IPS-18c (cell line): ENCODE results near the gene KCNJ15.
"Not testable (repeated sequence)": the region's sequence is repeated elsewhere in the genome, so short reads cannot be mapped to it uniquely, and the experiment has no call there.

ENCODE experiments used
- H3K4me3 ChIP-seq: 2 replicates; pipeline ENCODE4 v1.7.0; 2013; ENCODE audit warnings: low read depth, mild to moderate bottlenecking, low read length, moderate library complexity; ENCODE audit not compliant: insufficient read depth
- H3K9me3 ChIP-seq: one replicate; pipeline ENCODE4 v1.6.1; 2013; ENCODE audit warnings: mild to moderate bottlenecking, low read length, moderate library complexity; ENCODE audit not compliant: control insufficient read depth, insufficient read depth

KCNJ15 gene

DNA sequence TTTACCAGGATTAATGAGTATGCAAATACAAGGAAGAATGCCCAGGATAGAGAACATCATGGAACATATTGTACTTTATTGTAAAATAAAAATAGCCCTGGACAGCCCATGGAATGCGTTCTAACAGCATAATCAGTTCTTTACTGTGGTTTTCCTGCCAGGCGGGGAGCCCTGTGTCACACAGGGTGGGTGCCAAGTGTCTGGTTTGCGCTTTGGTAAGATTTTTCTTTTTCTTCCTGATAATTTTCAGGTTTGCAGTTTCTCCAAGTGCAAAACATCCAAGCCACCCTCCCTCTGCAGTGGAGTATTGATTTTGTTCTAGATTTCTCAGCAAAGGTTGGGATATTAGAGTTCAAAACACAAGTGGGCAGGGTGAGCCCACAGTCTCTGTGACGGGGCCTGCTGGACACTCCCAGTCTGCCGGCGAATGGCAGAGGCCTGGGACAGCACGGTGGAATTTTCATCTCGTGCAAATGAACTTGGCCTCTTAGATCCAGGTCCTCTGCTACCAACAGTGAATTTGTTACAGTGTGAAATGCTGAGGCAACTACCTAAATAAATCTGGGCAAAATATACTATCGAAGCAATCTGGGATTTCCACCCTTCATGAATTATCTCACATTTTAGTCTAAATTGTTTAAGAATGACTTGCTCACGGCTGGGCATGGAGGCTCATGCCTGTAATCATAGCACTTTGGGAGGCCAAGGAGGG lies 15.6 kb upstream of the KCNJ15 start:
- no peak overlapping the region for H3K4me3 ChIP-seq
- H3K9me3 ChIP-seq = peaks cover 2% of the 10 kb centered on the region

DNA sequence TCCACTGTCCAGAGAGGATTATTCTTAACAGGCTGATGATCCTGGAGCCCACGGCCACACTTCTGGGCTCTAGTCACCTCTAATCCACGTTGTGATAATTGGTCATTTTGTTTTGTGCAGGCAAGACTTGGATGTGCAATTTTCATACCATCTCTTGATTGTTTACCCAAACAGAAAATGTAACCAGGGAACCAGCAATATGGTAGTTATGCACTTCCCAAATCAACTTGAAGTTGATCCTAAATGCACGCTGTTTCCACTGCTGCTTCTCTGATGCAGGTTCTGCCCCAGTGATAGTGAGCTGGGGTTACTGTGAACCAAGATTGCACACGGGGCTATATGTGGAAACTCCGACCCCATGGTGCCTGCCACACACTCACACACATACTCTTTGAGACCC lies 14.7 kb upstream of the KCNJ15 start:
- Histone ChIP-seq H3K4me3 (no peak overlapping the region), H3K9me3 (peaks cover 2% of the 10 kb centered on the region)

DNA sequence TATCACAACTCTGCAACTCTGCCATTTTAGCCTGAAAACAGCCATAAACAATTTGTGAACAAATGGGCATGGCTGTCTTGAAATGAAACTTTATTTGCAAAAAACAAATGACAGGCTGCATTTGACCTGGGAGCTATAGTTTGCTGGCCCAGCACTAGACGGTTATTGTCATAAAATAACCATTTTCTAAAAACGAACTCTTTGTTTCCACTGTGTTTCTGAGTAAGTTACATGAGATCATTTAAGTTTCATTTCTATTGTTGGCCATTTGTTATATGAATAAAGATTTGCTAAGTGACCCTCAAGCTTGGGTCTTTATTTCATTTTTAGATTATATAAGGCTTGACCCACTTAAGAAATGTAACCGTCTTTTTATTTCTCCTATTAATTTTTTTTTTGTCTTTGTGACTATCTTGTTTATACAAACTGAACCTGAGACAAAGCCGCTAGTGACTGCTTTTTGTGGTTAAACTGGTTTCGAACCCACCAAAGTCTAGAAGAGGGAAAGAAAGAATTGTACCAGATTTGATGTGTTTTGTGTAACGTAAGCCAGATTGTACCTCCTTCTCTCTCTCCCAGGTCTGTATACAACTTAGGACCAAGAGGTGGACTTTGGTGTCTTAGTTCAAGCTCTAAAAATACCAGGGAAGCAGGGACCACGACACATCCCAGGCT lies 12.9 kb upstream of the KCNJ15 start:
- Histone ChIP-seq H3K9me3 (peaks cover 2% of the 10 kb centered on the region), H3K4me3 (no peak overlapping the region)

DNA sequence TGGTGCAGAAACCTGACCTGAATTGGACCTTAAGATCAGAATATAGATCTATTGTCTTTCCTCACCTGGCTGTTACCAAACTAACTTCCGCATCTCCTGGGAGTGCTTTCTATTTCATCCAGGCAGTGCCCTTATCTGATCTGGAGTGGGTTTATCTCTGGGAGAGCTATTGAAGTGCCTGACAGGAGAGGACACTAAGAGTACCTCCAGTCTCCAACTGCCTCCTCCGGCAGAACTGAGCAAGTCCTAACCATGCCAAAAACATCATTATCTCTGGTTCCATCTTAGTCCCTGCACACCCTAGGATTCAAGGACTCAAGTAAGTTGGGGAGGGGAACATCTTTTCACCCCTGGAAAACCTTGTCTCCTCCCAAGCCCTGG lies 12.4 kb upstream of the KCNJ15 start:
- H3K4me3 ChIP-seq = no peak overlapping the region

DNA sequence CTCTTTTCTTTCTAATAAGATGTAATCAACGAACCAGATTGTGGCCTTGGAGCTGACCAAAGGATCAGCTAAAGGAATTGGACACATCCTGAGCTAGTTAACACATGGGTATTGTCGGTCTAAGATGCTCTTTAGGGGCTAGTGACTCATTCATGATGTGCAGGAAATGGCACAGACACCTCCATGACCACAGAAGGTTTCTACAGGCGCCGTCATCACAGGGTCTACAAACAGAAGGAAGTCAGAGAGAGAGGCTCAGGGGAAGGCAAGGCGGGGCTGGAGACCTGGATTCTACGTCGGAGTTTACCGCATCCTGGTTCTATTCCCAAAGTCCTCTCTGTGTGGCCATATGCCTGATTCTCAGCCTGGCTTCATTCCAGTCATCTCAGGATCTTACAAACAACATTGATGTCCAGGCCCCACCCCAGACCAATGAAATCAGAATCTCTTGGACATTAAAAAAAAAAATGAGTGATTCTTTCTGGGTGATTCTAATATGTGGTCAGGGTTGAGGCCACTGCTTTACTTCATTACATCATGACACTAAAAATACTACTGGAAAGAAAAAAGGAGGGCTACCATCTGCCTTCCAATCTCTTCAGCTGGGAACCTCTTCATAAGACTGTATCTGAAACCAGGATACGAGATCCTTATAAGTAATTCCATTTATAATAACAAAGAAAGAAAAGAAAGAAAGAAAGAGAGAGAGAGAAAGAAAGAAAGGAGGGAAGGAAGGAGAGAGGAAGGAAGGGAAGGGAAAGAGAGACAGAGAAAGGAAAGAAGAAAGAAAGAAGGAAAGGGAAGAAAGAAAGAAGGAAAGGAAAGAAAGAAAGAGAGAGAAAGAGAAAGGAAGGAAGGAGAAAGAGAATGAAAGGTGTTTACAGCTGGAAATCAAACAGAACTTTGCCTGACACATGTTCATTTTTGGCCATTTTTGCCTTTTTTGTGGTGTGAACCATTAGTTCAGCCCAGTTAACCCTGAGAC lies 11.6 kb upstream of the KCNJ15 start:
- no peak overlapping the region for H3K4me3 ChIP-seq
- peaks cover 2% of the 10 kb centered on the region for H3K9me3 ChIP-seq

More for the DNA sequence above, 12.4 kb upstream of the KCNJ15 start:
- H3K9me3 ChIP-seq = peaks cover 2% of the 10 kb centered on the region

DNA sequence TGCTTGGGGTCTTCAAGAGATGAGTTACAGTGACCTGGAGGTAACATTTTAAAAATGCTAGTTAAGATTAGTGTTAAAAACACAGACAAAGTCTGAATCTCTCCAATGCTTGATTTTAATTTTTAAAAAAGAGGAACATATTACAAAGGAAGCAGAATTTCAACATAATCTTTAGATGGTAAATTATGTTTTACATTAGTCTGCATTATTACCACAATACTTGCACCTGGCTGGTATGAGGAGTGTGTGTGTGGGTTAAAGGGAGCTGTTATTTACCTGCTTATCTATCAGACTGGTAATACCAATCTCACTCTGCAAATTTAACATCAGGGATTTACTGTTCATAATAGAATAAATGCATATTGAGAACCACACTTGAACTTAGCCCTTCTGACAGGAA lies 10.3 kb upstream of the KCNJ15 start:
- H3K4me3 ChIP-seq = no peak overlapping the region
- H3K9me3 ChIP-seq = peaks cover 2% of the 10 kb centered on the region

DNA sequence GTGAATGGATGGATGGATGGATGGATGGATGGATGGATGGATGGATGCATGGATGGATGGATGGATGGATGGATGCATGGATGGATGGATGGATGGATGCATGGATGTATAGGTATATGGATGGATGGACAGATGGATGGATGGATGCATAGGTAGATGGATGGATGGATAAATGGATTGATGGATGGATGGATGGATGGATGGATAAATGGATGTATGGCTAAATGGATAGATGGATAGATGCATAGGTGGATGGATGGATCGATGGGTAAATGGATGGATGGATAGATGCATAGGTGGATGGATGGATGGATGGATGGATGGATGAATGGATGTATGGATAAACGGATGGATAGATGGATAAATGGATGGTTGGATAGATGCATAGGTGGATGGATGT lies 9.7 kb upstream of the KCNJ15 start:
- not testable (repeated sequence) for H3K4me3 ChIP-seq, H3K9me3 ChIP-seq

DNA sequence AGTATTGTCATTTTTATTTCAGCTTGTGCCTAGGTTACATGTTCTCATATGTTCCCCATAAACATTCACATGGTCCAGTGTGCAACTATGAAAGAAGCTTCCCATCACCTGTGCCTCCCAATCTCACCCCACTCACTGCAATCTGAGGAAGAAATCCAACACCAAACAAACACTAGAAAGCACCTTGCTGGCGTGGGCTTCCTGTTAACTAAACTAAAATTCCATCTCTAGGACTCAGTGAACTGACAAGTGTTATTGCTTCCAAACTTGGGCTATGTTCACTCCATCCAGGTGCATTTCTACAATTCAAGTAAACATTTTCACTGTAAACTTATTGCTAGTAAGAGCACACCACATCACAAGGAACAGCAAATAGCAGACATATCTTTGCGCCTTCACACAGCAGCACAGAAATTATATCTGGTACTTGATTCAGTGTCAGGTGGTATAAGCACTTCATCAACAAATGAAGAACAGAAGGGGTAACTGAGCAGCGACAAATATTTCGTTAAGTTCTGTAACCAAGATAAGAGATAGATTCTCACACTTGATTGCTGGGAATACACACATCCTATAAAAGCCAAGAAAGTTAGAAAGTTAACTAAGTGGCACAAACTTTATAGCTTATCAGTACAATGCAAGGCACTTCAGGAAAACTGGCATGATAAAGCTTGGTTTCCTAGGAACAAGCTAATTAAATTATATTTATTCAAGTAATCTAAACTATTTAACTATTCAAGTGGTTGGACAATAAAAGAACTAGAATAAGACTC lies 8.9 kb upstream of the KCNJ15 start:
- no peak overlapping the region for H3K4me3 ChIP-seq
- H3K9me3 ChIP-seq = no peaks in the 10 kb centered on the region

DNA sequence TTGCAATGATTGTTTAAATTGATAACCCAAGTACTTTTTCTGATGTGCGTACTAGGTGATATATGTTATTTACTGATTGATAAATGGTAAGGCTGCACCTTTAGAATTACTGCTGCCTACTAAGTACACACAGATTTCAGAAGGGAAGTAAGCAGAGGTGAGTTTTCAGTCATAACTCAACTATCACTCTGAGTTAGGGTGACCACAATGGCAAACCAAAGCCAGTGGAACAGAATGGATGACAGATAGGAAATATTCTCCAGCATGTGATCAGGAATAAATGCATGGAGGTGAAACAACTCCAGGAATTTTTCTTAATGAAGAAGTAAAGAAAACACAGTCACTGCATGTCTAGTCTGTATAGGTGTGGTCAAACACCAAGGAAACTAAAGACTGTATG lies 7.5 kb upstream of the KCNJ15 start:
- H3K9me3 ChIP-seq = no peaks in the 10 kb centered on the region
- no peak overlapping the region for H3K4me3 ChIP-seq

DNA sequence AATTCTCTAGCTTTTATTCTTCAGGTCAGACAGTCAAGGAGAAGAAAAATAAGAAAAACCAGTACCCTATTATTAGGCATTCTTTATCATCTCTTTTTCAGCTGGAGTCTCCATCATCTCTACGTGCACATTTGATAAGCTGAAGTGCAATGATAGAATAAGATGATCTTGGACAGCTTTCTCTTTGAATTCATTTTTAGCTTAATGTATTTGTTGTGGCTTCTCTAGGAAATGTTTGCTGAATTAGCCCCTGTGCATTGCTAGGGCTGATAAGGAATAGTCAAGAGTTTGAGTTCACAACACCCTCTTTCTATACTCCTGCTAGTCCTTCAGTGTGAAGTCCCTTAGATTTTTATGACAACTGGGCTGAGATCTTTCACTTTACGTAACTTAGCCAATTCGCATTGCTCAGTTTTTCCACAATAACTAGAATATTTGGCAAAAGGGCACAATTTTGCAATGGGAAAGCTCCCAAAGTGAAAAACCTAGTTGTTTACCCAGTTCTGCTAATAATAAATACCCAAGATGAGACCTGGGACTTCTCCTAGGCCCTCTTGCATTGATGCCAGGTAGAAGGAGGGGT lies 7.0 kb upstream of the KCNJ15 start:
- no peak overlapping the region for H3K4me3 ChIP-seq
- no peaks in the 10 kb centered on the region for H3K9me3 ChIP-seq

DNA sequence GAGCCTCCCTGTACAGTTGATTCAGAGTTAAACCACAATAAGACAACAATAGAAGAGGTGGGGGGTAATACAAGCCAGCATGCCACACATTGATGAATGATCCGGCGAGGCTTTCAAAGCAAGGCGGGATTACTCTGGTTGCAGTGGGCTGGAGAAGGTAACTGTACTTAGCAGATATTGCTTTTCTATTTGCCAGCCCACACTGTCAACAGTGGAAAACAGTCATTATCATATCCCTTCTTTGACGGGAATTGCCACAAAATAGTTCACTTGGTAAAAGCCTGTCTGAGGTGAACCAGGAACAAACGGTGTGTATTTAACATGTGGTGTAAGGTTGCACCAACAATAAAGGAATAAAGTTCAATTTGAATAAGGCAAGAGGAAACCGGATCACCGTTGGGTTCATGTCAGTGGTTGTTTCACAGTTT lies 5.8 kb upstream of the KCNJ15 start:
- Histone ChIP-seq H3K4me3 (no peak overlapping the region), H3K9me3 (no peaks in the 10 kb centered on the region)

DNA sequence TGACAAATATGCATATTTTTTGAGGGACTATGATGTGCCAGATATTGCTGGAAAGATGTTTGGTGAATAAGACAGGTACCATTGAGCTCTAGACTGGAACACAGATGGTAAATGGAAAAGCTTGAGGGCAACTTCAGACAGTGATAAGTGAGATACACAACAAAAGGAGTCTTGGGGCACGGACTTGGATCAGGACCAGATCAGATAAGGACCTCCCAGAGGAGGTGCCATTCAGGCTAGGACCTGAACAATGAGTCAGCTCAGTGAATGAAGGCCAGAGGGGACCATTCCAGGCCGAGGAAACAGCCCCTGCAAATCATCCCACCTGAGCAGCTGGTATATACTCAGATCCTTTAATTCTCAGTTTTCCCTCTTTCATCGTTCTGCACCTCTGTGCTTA lies 1.8 kb upstream of the KCNJ15 start:
- Histone ChIP-seq H3K9me3 (no peaks in the 10 kb centered on the region), H3K4me3 (no peak overlapping the region)

DNA sequence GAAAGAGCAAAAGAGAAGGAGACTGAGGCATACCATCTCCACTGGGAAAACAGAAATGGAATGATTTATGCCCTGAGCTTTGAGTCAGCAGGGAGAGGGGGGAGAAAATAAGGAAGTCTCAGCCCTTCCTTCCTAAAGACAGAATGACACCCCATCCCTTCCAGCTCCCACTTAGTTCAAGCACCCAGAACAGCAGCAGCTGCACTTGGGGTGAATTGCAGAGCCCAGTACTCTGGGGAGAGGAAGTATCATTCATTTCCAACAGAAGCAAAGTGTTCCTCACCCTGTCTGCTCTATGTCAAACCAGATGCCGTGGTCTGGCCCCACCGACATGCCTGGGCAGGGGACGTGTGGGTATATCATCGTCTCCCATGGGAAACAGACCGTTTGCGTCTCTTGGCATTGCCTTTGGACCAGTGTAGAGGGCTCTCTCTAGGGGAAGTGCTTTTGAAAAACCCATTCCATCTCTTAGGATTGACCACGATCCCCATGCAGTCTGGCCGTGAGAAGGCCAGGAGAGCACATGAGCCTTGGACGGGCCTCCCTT lies 1.1 kb upstream of the KCNJ15 start:
- Histone ChIP-seq H3K4me3 (no peak overlapping the region), H3K9me3 (no peaks in the 10 kb centered on the region)

DNA sequence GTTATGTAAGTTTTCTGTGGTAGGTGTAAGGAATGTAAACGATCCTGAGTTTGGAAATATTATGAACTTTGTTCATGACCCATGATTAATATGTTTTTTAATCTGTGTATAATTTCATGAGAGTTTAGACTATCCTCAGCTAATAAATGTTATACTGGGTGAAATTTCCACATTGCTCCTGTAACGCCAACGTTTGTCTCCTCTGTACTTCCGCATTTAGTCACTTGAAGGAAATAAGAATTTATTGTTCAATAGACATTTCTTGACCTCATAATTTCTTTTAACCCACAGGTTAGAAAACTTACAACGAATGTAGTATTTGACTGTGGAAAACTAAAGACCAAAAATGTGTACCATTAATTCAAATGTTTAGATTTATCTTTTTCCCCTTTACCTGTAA lies 876 bp downstream of the KCNJ15 start:
- H3K9me3 ChIP-seq = no peaks in the 10 kb centered on the region
- H3K4me3 ChIP-seq = no peak overlapping the region

DNA sequence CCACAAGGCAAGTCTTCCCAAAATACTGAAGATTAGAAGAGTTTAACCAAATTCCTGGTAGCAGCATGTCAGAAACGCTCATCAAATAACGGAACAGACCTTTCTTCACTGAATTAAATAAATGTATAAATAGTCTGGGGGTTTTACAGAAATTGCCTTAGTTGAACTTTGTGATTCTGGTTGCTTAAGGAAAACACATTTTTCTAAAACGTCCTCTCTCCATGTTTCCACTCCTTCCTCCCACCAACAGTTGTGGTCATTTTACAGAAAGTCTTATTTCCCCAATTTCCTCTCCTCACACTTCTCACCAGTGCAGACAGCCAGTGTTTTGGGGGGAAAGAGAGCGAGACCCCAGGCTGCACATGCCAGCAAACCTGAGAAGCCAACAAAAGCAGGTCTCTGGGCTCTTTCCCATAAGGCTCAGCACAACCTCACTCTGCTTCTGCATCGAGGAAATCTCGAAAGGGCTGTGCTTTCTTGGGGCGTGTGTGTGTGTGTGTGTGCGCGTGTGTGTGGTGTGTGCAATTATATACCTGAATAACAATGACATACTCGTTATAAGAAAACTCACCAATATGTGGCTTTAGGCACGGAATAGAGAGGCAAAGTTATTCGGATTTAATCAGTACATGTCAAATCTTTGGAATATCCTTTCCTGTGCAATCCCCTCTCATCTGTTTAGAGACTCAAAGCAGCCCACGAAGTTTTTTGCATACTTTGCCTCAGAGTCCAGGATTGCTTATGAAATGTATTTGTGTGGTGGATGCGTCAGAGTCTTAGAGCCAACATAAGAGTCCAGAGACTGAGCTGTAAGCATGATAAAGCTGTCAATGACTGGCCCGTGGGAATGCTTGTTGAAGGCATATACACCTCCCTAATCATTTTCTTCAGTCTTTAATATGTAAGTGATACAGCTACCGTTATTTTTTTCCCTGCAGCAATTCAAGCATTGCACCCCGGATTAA lies 2.0 kb downstream of the KCNJ15 start:
- H3K4me3 ChIP-seq = no peak overlapping the region
- no peaks in the 10 kb centered on the region for H3K9me3 ChIP-seq

DNA sequence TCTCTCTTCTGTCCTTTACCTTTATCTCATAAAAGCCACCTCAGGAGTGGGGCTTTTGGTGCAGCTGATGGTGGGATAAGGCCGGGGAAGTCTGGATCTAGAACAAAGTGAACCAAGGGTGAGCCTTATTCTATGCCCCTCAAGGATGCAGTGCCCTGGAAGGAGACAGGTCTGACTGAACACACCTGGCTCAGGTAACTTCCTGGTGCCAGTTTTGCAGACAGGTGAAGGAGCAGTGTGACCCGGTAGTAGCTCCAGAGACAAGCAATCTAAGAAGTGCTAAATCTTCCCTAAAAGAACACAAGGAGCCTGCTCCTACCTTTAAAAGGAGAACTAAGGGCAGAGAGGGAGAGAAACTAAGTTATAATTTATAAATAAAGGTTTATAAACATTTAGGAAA lies 2.9 kb downstream of the KCNJ15 start:
- no peaks in the 10 kb centered on the region for H3K9me3 ChIP-seq

More for the DNA sequence above, 2.9 kb downstream of the KCNJ15 start:
- H3K4me3 ChIP-seq = no peak overlapping the region
